GM12878 (cell line): ENCODE data around the gene CFAP91. TPM values are rescaled to one million over a fixed set of nuclear protein-coding genes. Genes with fewer than 3 reads are reported as not detected.

ENCODE experiments used
- GATAD2B ChIP-seq: fragments of 450-650 bp; conservative IDR thresholded peaks from 2 replicates; pipeline ENCODE4 v1.6.1; 2017; ENCODE audit warnings: low read depth, mild to moderate bottlenecking, moderate library complexity
- HDAC2 ChIP-seq: fragments of 200-600 bp; sonication (generic); IDR thresholded peaks from 2 replicates; pipeline ENCODE4 v1.6.1; 2017
- POU2F2 ChIP-seq: IDR thresholded peaks from 3 replicates; pipeline ENCODE4 v1.6.1; 2011; ENCODE audit warnings: low read depth, mild to moderate bottlenecking, low read length, borderline replicate concordance
- SREBF1 ChIP-seq: IDR thresholded peaks from 2 replicates; pipeline ENCODE4 v1.6.1; 2012; ENCODE audit warnings: mild to moderate bottlenecking, low read length
- polyA plus RNA-seq, 11 experiments: library from polyadenylated mRNA; depleted of rRNA in 4 of 11; unstranded in 6 of 11; stranded (reverse) in 5 of 11; fragments of >200 nt; fragmentation: Nextera tagmentation in 4 of 11; fragmentation: Illumina TruSeq in 1 of 11; extraction: Ambion mirVana in 4 of 11; extraction: Trizol in 1 of 11; gene quantifications; 1 replicate in 1 of 11; 2 replicates in 10 of 11; pipeline versions ENCODE4 v1.2.1 to v1.2.3, GENCODE V29; 2011 to 2016; ENCODE audit warnings: inconsistent platforms in 2 of 11, missing spikeins in 2 of 11, low read depth in 1 of 11
- total RNA-seq, 4 experiments: library from RNA; depleted of rRNA in 3 of 4; stranded (reverse); fragments of >200 nt in 3 of 4; fragmentation: Illumina TruSeq in 1 of 4; extraction: Trizol in 1 of 4; gene quantifications; 2 replicates each; pipeline versions ENCODE4 v1.2.1 to v1.2.3, GENCODE V29; 2013 to 2021
- TF ChIP-seq, protein P1 (sequence below): fragments of 450-650 bp; IDR thresholded peaks from 2 replicates; pipeline ENCODE4 v1.6.1; 2018; ENCODE audit warnings: borderline replicate concordance, mild to moderate bottlenecking; ENCODE audit not compliant: partially characterized antibody
- TF ChIP-seq, protein P2 (sequence below): fragments of 450-650 bp; formaldehyde crosslinking; IDR thresholded peaks from 2 replicates; pipeline ENCODE4 v1.5.0; 2022; ENCODE audit warnings: mild to moderate bottlenecking, missing genetic modification characterization

Gene CFAP91
- total and polyA plus RNA-seq, 10 of the 15 experiments (the other 5 are each of a cell fraction or from before 2014, with no cell fraction given) = 0.03 to 2.2 (median 0.92) TPM

DNA sequence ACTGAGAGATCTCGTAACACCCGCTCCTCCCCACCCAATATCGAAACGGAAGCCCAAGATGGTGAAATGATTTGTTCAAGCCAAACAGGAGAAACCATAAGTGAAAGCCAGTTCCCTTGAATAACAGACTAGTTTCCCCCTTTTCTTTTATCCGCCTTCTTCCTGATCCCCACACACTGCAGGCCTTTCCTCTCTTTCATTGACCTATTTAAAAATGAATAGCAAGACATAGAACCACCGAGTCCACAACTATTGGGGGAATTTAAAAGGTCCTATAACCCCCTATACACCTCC is 25.2 kb upstream of the CFAP91 start (continued):
- TF ChIP-seq, protein P1, sequence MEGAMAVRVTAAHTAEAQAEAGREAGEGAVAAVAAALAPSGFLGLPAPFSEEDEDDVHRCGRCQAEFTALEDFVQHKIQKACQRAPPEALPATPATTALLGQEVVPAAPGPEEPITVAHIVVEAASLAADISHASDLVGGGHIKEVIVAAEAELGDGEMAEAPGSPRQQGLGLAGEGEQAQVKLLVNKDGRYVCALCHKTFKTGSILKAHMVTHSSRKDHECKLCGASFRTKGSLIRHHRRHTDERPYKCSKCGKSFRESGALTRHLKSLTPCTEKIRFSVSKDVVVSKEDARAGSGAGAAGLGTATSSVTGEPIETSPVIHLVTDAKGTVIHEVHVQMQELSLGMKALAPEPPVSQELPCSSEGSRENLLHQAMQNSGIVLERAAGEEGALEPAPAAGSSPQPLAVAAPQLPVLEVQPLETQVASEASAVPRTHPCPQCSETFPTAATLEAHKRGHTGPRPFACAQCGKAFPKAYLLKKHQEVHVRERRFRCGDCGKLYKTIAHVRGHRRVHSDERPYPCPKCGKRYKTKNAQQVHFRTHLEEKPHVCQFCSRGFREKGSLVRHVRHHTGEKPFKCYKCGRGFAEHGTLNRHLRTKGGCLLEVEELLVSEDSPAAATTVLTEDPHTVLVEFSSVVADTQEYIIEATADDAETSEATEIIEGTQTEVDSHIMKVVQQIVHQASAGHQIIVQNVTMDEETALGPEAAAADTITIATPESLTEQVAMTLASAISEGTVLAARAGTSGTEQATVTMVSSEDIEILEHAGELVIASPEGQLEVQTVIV = no peak
- TF ChIP-seq, protein P2, sequence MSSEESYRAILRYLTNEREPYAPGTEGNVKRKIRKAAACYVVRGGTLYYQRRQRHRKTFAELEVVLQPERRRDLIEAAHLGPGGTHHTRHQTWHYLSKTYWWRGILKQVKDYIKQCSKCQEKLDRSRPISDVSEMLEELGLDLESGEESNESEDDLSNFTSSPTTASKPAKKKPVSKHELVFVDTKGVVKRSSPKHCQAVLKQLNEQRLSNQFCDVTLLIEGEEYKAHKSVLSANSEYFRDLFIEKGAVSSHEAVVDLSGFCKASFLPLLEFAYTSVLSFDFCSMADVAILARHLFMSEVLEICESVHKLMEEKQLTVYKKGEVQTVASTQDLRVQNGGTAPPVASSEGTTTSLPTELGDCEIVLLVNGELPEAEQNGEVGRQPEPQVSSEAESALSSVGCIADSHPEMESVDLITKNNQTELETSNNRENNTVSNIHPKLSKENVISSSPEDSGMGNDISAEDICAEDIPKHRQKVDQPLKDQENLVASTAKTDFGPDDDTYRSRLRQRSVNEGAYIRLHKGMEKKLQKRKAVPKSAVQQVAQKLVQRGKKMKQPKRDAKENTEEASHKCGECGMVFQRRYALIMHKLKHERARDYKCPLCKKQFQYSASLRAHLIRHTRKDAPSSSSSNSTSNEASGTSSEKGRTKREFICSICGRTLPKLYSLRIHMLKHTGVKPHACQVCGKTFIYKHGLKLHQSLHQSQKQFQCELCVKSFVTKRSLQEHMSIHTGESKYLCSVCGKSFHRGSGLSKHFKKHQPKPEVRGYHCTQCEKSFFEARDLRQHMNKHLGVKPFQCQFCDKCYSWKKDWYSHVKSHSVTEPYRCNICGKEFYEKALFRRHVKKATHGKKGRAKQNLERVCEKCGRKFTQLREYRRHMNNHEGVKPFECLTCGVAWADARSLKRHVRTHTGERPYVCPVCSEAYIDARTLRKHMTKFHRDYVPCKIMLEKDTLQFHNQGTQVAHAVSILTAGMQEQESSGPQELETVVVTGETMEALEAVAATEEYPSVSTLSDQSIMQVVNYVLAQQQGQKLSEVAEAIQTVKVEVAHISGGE (CRISPR knock-in tag) = no peak
- TF ChIP-seq SREBF1 = no peak
- TF ChIP-seq POU2F2 = no peak; the same call in 2 of the 3 replicates
- no peak for TF ChIP-seq HDAC2
- no peak for TF ChIP-seq GATAD2B
